ENCODE results near the gene DSG1. TPM values are rescaled to one million over a fixed set of nuclear protein-coding genes. Genes with fewer than 3 reads are reported as not detected.

Gene DSG1
- total RNA-seq, 1 experiment from 2014 or later, result not detected

DNA sequence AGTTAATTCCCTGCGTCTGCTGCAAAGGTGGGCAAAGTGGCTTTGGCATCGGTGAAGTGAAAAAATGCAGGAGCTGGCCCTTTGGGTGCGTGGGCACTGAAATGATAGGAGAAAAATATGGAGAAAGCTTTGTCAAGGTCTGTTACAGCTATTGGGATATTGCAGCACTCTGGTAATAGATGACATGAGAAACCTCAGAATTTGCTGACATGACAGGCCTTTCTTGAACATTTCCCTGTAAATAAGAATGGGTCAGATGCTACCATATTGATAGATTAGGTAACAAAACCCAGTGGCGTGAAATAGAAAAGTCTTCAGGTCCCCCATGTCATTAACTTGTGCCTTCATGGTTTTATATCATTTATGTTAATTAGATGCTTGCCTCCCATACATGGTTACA is 46.2 kb downstream of the DSG1 start:
- CTCF ChIA-PET, result no interaction called here
- intact Hi-C loops (cut with micrococcal nuclease; ENCODE audit: unreplicated experiment), result no loop called here
- no peak overlapping the region for H3K27ac Mint-ChIP-seq (ENCODE audit: unreplicated experiment)
- H3K4me1 Mint-ChIP-seq (ENCODE audit: low read depth, unreplicated experiment), result no peaks in the 10 kb centered on the region
- no TSS peak for BruUV-seq (replicated peaks)
- H3K4me3 Mint-ChIP-seq (ENCODE audit: low read depth, unreplicated experiment), result no peak overlapping the region
- no peaks in the 10 kb centered on the region for H3K36me3 Mint-ChIP-seq (ENCODE audit: insufficient read depth, unreplicated experiment)
- TF ChIP-seq, protein P1, sequence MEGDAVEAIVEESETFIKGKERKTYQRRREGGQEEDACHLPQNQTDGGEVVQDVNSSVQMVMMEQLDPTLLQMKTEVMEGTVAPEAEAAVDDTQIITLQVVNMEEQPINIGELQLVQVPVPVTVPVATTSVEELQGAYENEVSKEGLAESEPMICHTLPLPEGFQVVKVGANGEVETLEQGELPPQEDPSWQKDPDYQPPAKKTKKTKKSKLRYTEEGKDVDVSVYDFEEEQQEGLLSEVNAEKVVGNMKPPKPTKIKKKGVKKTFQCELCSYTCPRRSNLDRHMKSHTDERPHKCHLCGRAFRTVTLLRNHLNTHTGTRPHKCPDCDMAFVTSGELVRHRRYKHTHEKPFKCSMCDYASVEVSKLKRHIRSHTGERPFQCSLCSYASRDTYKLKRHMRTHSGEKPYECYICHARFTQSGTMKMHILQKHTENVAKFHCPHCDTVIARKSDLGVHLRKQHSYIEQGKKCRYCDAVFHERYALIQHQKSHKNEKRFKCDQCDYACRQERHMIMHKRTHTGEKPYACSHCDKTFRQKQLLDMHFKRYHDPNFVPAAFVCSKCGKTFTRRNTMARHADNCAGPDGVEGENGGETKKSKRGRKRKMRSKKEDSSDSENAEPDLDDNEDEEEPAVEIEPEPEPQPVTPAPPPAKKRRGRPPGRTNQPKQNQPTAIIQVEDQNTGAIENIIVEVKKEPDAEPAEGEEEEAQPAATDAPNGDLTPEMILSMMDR (IDR thresholded peaks at IDR 0.05; ENCODE audit: unreplicated experiment), result no peak
- peaks cover 5% of the 10 kb centered on the region for H3K9me3 Mint-ChIP-seq (ENCODE audit: low read depth, unreplicated experiment)
- H3K27me3 Mint-ChIP-seq (ENCODE audit: unreplicated experiment), result no peaks in the 10 kb centered on the region
- no peak for DNase-seq

DNA sequence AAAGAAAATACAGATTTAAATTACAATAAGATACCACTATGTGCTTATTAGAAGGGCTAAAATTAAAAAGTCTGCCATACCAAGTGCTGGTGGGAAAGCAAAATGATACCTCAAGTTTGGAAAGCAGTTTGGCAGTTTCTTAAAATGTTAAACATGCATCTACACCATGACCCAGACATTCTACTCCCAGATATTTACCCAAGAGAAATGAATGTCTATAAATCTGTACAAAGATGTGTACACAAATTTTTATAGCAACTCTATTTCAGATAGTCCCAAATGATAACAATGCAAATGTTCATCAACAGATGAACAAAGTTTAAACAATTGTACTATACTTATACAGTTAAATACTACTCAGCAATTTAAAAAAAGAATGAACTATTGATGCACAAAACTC is 51.5 kb downstream of the DSG1 start:
- DNase-seq, result no peak
- Mint-ChIP-seq H3K4me1 (ENCODE audit: low read depth, unreplicated experiment) (no peaks in the 10 kb centered on the region), H3K27me3 (ENCODE audit: unreplicated experiment) (no peaks in the 10 kb centered on the region), H3K4me3 (ENCODE audit: low read depth, unreplicated experiment) (no peak overlapping the region), H3K27ac (ENCODE audit: unreplicated experiment) (no peak overlapping the region), H3K9me3 (ENCODE audit: low read depth, unreplicated experiment) (no peaks in the 10 kb centered on the region), H3K36me3 (ENCODE audit: insufficient read depth, unreplicated experiment) (no peaks in the 10 kb centered on the region)
- CTCF ChIA-PET, result no interaction called here
- TF ChIP-seq, protein P1 (IDR thresholded peaks at IDR 0.05; ENCODE audit: unreplicated experiment), result no peak
- intact Hi-C loops (cut with micrococcal nuclease; ENCODE audit: unreplicated experiment), result no loop called here
- no TSS peak for BruUV-seq (replicated peaks)

DNA sequence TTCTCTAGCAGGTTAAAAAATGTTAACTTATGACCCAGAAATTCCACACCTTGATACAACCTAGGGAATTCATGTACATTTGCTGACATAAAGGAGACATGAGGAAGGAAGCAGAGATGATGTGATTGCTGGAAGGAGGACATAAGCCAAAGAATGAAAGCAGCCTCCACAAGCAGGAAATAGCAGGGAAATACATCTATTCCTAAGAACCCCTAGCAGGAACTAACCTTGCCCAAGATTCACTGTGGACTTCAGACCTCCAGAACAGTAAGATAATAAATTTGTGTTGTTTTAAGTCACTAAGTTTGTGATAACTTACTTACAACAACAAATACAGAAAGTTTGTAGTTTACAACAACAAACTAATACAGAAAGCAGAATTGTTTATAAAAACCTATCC is 54.0 kb downstream of the DSG1 start:
- Mint-ChIP-seq H3K27ac (ENCODE audit: unreplicated experiment) (peak overlapping the region; percentile 36), H3K27me3 (ENCODE audit: unreplicated experiment) (no peaks in the 10 kb centered on the region), H3K4me3 (ENCODE audit: low read depth, unreplicated experiment) (no peak overlapping the region), H3K4me1 (ENCODE audit: low read depth, unreplicated experiment) (no peaks in the 10 kb centered on the region), H3K9me3 (ENCODE audit: low read depth, unreplicated experiment) (no peaks in the 10 kb centered on the region), H3K36me3 (ENCODE audit: insufficient read depth, unreplicated experiment) (no peaks in the 10 kb centered on the region)
- DNase-seq, result no peak
- TF ChIP-seq, protein P1 (IDR thresholded peaks at IDR 0.05; ENCODE audit: unreplicated experiment), result no peak
- CTCF ChIA-PET, result no interaction called here
- intact Hi-C loops (cut with micrococcal nuclease; ENCODE audit: unreplicated experiment), result no loop called here
- no TSS peak for BruUV-seq (replicated peaks)

DNA sequence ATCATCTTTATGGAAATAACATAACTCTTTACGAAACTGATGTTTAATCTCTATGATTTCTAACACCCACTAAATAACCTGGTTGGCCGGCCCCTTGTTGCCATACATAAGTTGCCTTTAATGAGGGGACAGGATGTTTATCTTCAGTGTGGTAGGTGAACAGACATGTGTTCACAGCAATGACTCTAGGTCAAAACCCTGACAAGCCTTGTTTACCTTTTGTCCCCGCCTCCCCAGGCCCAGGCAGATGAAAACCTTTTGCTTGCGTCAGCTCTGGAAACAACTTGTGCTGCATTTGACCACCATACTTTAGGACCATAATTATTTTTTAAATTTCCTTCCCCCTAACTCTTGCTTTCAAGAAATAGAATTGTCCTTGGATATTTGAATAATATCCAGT is 55.7 kb downstream of the DSG1 start:
- TF ChIP-seq, protein P1 (IDR thresholded peaks at IDR 0.05; ENCODE audit: unreplicated experiment), result no peak
- no peaks in the 10 kb centered on the region for H3K4me1 Mint-ChIP-seq (ENCODE audit: low read depth, unreplicated experiment)
- H3K27ac Mint-ChIP-seq (ENCODE audit: unreplicated experiment), result no peak overlapping the region
- no peaks in the 10 kb centered on the region for H3K36me3 Mint-ChIP-seq (ENCODE audit: insufficient read depth, unreplicated experiment)
- H3K4me3 Mint-ChIP-seq (ENCODE audit: low read depth, unreplicated experiment), result no peak overlapping the region
- no peak for DNase-seq
- H3K27me3 Mint-ChIP-seq (ENCODE audit: unreplicated experiment), result no peaks in the 10 kb centered on the region
- BruUV-seq (replicated peaks), result no TSS peak
- H3K9me3 Mint-ChIP-seq (ENCODE audit: low read depth, unreplicated experiment), result no peaks in the 10 kb centered on the region
- intact Hi-C loops (cut with micrococcal nuclease; ENCODE audit: unreplicated experiment), result no loop called here
- CTCF ChIA-PET, result no interaction called here

DNA sequence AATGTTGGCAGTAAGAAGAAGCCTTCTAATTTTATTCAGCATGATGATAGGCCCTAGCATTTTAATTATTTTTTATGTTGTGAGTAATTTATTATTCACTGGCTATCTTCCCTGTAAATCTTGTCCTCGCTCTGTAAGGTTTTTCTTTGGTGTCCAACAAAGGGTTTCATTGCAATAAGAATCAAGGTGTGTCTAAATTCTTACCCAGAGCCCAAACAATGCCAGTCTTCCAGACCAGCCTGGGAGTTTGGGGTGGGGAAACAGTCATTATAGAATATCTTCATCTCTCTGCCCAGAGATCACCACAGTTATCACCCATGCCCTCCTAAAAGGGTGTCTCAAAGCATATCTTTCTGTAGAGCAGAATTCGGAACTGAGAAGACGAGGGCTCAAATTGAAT is 58.5 kb downstream of the DSG1 start, which contains the start of gene DSG4:
DSG4 (plus strand) TSS at position 301 of the 400 bp plus-strand sequence. CDS start 135 bp downstream, outside the sequence.
- H3K27me3 Mint-ChIP-seq (ENCODE audit: unreplicated experiment), result no peaks in the 10 kb centered on the region
- H3K4me3 Mint-ChIP-seq (ENCODE audit: low read depth, unreplicated experiment), result no peak within 1 kb of the TSS
- H3K9me3 Mint-ChIP-seq (ENCODE audit: low read depth, unreplicated experiment), result no peaks in the 10 kb centered on the region
- no TSS peak for BruUV-seq (replicated peaks)
- CTCF ChIA-PET, result no interaction called here
- DNase-seq, result no peak
- no peaks in the 10 kb centered on the region for H3K36me3 Mint-ChIP-seq (ENCODE audit: insufficient read depth, unreplicated experiment)
- H3K4me1 Mint-ChIP-seq (ENCODE audit: low read depth, unreplicated experiment), result no peaks in the 10 kb centered on the region
- intact Hi-C loops (cut with micrococcal nuclease; ENCODE audit: unreplicated experiment), result no loop called here
- H3K27ac Mint-ChIP-seq (ENCODE audit: unreplicated experiment), result no peak within 1 kb of the TSS
- TF ChIP-seq, protein P1 (IDR thresholded peaks at IDR 0.05; ENCODE audit: unreplicated experiment), result no peak
